Urinary bladder (tissue), 4 donors: ENCODE measurements around the gene RHOV. TPM values are rescaled to one million over a fixed set of nuclear protein-coding genes. Genes with fewer than 3 reads are reported as not detected.

Experiments
- DNase-seq: peaks from one replicate; pipeline ENCODE4 v3.0.0-alpha.2; 2015; ENCODE audit errors: extremely low spot score
- H3K27ac ChIP-seq: one replicate; pipeline ENCODE4 v1.5.1; 2013; ENCODE audit warnings: low read depth, mild to moderate bottlenecking, moderate library complexity
- H3K36me3 ChIP-seq: one replicate; pipeline ENCODE4 v1.6.1; 2013; ENCODE audit warnings: mild to moderate bottlenecking, moderate library complexity; ENCODE audit not compliant: insufficient read depth
- H3K4me1 ChIP-seq: one replicate; pipeline ENCODE4 v1.6.1; 2013; ENCODE audit warnings: mild to moderate bottlenecking, moderate library complexity; ENCODE audit not compliant: insufficient read depth
- H3K4me3 ChIP-seq: one replicate; pipeline ENCODE4 v1.5.1; 2013; ENCODE audit warnings: low read depth, low read length
- WGBS: extraction: QIAGEN DNeasy Blood & Tissue Kit; methylation state at CpG from one replicate; pipeline ENCODE4 v1.1.7; 2013; 5-methylcytosine and 5-hydroxymethylcytosine counted together
- polyA plus RNA-seq: library from polyadenylated mRNA; stranded (reverse); fragments of 200-250 nt; gene quantifications from one replicate; pipeline ENCODE4 v1.2.3, GENCODE V29; 2013
- total RNA-seq: library from RNA; depleted of rRNA; stranded (reverse); fragments of >200 nt; gene quantifications from one replicate; pipeline ENCODE4 v1.2.3, GENCODE V29; 2014
- donor health status: healthy with polysubstance abuse.
- donor health status: healthy.

Gene RHOV
- total and polyA plus RNA-seq, 2 donors: 4.0 to 9.3 TPM

DNA sequence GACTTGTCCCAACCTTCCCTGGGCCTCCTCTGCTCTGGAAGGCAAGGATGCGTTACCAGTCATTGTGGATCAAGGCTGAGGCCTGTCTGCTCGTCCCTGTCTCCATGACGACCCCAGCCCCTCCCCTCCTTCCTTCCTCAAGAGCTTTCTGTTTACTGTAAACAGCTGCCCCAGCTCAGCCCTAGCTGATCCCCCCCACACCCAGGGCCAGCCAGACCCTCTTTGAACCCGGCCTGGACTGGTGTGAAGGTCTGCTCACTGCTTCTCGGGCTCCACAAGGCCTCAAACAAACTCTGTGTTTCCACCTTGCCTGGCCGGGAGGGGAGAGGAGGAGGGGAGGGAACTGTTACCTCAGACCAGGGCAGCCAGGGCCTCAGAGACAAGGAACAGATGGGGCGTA, 37.1 kb upstream of the RHOV start:
- DNase-seq: no peak
- H3K27ac ChIP-seq: no peak overlapping the region
- no peaks in the 10 kb centered on the region for H3K36me3 ChIP-seq
- 50% methylated on average over 7 of the region's 7 CpGs for WGBS
- H3K4me1 ChIP-seq: no peaks in the 10 kb centered on the region
- no peak overlapping the region for H3K4me3 ChIP-seq

DNA sequence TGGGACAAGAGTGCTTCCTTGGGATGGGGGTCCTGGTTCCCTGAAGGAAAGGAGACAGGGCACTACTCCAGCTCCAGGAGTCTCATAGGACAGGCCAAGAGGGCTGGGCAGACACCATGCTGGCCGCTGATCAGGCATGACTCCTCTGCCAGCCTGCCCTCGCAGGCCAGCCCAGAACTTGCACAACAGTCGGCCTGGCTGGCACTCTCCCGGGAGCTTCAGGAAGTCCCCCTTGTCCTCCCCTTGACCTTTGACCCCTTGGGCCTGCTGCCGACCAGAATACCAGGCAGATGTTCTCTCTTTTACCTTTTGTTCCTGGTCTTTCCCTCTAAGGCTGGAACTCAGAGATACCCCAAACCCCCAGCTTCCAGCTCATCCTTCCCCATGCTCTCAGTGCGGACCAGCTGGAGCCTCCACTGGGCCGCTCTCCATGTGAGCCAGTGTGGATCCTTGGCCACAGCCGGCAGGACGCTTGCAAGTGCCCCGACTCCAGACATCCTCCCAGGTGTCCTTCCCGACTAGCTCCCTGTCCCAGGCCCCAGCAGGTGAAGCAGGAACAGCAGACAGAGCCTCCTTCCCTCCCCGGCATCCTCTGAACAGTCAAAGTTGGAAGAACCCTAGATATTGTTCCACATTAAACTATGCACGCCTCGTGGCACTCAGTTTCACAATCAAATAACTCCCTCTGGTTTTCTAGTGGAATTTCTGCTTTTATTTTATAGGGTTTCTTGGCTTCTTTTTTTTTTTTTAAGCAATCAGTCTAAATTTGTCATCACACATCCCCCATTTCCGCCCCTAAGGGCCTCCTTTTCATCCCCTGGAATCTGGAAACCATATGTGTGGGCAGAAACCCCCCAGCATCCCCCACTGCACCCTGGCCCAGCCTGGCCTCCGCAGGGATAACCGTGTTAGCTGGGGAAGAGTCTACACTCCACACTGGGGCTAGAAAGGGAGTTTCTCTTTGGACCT, 35.9 kb upstream of the RHOV start:
- Histone ChIP-seq H3K36me3 (no peaks in the 10 kb centered on the region), H3K4me1 (no peaks in the 10 kb centered on the region), H3K27ac (no peak overlapping the region), H3K4me3 (no peak overlapping the region)
- no peak for DNase-seq
- WGBS: 69% methylated on average over 17 of the region's 17 CpGs

DNA sequence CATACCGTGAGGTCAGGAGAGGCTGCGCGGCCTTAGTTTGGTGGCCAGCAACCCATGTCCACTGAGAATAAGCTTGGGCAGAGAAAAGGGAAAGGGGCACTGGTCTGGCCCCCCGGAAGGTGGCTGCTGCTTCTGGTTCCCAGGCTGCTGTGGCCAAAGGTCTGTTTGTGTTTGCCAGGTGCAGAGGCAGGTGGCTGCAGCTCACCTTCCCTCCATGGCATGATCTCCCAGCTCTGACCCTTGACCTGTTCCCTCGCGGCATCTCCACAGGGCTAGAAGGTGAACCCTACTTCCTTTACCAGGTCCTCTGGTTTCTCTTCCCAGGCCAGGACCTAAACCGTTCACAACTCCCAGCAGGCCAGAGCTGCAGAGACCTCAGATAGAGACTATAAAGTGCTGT, 34.1 kb upstream of the RHOV start:
- Histone ChIP-seq H3K36me3 (peaks cover under 1% of the 10 kb centered on the region), H3K4me1 (no peaks in the 10 kb centered on the region), H3K4me3 (no peak overlapping the region), H3K27ac (no peak overlapping the region)
- WGBS: 89% methylated on average over 7 of the region's 7 CpGs
- no peak for DNase-seq

DNA sequence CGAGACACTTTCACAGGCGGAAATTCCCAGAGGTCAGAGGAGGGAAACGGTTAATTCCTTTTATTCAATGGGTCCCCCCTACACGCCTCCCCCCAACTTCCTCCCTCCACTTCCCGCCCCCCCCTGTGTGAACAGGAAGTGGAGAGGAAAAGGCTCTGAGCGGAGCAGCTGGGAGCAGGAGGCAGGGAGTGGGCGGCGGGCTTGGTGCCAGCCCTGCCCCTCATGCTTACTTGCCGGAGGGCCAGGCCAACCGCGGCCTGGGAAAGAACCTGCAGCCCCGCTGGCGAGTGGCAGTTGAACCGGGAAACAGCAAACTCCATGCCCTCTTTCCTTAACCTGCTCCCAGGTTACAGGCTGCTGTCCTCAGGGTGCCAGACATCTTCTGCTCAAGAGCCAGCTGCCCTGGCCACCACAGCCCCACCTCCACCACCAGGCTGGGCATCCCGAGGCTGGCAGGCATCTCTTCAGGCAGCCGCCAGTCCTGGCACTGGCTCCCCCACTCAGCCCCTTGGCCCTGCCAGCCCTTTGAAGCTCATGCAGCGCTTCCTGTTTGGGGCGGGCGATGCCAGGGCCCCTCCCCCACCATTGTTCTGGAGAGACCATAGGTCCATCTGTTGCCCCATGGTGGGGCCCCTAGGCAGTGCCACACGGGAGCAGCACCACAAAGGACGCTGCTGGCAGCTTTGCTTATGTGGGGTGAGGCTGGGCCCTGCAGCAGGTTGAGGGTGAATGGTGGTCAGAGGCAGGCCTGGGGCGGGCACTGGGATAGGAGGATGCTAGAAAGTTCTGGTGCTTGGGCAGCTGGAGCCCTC, 33.2 kb upstream of the RHOV start:
- H3K27ac ChIP-seq: peak overlapping the region; percentile 92
- H3K36me3 ChIP-seq: peaks cover 4% of the 10 kb centered on the region
- 30% methylated on average over 22 of the region's 22 CpGs for WGBS
- no peaks in the 10 kb centered on the region for H3K4me1 ChIP-seq
- DNase-seq: no peak
- H3K4me3 ChIP-seq: peak overlapping the region; percentile 41

DNA sequence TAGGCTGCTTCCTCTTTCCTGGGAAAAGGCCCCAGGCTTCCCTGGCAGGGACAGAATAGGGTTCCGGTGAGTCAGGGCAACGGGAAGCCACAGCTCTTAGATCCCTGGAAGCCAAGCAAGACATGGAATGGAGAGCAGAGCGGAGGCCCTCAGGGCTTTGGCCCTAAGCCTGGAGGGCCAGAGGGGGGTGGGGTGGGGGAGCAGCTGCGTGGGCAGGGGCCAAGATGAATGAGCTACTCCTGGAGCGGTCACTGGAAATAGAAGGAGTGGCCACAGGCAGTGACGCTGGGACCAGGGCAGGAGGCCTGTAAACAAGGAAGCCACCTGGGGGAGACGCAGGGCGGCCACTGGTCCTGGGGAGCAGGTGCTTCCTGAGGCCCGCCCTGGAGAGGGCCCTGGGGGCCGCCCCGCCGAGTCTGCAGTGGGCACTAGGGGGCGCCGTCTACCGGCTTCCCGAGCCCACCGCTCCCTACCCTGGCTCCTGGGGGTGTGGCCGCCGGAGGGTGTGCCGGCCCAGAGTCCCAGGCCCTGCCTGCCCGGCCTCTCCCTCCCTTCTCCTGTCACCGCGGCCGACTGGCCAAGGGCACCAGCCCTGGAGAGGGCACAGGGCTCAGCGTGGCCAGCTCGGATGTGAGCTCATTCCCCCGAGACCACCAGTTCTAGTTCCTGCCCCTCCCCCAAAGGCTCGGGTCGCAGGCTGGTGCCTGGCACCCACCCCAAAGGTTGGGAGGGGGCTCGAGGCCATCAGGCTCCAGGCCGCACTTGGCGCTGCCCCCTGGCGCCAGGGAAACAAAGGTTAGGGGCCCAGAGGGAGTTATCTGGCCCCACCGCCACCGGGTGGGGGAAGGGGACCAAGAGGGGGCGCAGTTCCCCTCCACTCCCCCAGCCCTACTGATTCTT, 32.3 kb upstream of the RHOV start:
- peak overlapping the region; percentile 41 for H3K4me3 ChIP-seq
- no peak for DNase-seq

DNA sequence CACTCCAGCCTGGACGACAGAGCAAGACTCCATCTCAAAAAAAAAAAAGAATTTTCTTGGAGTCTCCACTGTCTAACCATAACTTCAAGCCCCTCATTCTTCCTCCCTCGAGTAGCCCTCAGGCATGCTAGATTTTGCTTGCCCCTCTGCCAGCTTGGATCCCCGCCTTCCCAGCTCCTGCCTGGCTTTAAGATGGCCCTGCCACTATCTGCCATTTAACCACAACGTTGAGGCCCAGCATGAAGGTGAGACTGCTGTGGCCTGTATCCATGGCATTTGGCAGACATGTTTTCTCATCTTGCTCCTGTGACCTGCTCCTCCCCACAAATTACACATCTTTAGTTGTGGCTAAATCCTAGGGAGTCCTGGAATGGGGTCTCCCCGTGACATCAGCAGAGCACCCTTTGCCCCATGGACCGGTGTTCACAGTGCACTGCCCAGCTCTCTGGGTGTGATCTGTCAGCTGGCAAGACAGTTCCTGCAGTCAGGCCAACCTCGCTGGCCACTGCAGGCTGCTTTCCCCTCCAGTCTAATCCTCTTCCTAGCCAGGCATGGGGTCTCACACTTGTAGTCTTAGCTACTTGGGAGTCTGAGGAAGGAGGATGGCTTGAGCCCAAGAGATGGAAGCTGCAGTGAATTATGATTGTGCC, 30.6 kb upstream of the RHOV start:
- Histone ChIP-seq H3K27ac (no peak overlapping the region), H3K36me3 (peaks cover 4% of the 10 kb centered on the region), H3K4me1 (no peaks in the 10 kb centered on the region), H3K4me3 (no peak overlapping the region)
- DNase-seq: no peak
- 73% methylated on average over 7 of the region's 7 CpGs for WGBS

More for the DNA sequence above, 32.3 kb upstream of the RHOV start:
- Histone ChIP-seq H3K27ac (peak overlapping the region; percentile 92), H3K36me3 (peaks cover 4% of the 10 kb centered on the region), H3K4me1 (no peaks in the 10 kb centered on the region)
- WGBS: 2% methylated on average over 36 of the region's 36 CpGs

DNA sequence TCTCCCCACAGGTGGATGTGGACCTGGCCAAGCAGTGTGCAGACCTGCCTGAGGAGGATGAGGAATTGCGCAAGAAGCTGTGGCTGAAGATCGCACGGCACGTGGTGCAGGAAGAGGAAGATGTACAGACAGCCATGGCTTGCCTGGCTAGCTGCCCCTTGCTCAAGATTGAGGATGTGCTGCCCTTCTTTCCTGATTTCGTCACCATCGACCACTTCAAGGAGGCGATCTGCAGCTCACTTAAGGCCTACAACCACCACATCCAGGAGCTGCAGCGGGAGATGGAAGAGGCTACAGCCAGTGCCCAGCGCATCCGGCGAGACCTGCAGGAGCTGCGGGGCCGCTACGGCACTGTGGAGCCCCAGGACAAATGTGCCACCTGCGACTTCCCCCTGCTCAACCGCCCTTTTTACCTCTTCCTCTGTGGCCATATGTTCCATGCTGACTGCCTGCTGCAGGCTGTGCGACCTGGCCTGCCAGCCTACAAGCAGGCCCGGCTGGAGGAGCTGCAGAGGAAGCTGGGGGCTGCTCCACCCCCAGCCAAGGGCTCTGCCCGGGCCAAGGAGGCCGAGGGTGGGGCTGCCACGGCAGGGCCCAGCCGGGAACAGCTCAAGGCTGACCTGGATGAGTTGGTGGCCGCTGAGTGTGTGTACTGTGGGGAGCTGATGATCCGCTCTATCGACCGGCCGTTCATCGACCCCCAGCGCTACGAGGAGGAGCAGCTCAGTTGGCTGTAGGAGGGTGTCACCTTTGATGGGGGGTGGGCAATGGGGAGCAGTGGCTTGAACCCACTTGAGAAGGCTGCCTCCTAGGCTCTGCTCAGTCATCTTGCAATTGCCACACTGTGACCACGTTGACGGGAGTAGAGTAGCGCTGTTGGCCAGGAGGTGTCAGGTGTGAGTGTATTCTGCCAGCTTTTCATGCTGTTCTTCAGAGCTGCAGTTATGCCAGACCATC, 28.8 kb upstream of the RHOV start:
- H3K36me3 ChIP-seq: peaks cover 4% of the 10 kb centered on the region
- no peak overlapping the region for H3K27ac ChIP-seq
- no peak overlapping the region for H3K4me3 ChIP-seq
- no peak for DNase-seq
- no peaks in the 10 kb centered on the region for H3K4me1 ChIP-seq
- WGBS: 83% methylated on average over 33 of the region's 33 CpGs

DNA sequence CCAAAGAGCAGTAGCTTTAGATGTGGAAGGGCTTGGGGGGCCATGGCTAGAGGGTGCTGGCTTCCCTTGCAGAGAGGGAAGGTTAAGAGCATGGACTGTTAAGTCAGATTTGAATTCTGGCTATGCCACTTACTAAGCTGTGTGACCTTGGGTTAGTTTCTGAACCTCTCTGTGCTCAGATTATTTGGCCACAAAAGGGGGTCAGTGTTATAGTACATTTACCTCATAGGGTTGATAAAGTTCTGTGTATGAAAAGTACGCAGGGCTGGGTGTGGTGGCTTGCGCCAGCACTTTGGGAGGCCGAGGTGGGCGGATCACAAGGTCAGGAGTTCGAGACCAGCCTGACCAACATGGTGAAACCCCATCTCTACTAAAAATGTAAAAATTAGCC, 27.0 kb upstream of the RHOV start:
- Histone ChIP-seq H3K4me1 (no peaks in the 10 kb centered on the region), H3K36me3 (peaks cover 4% of the 10 kb centered on the region), H3K27ac (no peak overlapping the region), H3K4me3 (no peak overlapping the region)
- DNase-seq: no peak
- 76% methylated on average over 5 of the region's 5 CpGs for WGBS

DNA sequence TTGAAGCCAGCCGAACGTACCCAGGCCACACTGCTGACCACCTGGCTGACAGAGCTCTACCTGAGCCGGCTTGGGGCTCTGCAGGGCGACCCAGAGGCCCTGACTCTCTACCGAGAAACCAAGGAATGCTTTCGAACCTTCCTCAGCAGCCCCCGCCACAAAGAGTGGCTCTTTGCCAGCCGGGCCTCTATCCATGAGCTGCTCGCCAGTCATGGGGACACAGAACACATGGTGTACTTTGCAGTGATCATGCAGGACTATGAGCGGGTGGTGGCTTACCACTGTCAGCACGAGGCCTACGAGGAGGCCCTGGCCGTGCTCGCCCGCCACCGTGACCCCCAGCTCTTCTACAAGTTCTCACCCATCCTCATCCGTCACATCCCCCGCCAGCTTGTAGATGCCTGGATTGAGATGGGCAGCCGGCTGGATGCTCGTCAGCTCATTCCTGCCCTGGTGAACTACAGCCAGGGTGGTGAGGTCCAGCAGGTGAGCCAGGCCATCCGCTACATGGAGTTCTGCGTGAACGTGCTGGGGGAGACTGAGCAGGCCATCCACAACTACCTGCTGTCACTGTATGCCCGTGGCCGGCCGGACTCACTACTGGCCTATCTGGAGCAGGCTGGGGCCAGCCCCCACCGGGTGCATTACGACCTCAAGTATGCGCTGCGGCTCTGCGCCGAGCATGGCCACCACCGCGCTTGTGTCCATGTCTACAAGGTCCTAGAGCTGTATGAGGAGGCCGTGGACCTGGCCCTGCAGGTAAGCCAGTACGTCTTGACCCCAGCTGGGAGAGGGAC, 26.4 kb upstream of the RHOV start:
- no peaks in the 10 kb centered on the region for H3K4me1 ChIP-seq
- H3K36me3 ChIP-seq: peaks cover 4% of the 10 kb centered on the region
- H3K4me3 ChIP-seq: no peak overlapping the region
- no peak overlapping the region for H3K27ac ChIP-seq
- WGBS: 87% methylated on average over 36 of the region's 36 CpGs
- no peak for DNase-seq

DNA sequence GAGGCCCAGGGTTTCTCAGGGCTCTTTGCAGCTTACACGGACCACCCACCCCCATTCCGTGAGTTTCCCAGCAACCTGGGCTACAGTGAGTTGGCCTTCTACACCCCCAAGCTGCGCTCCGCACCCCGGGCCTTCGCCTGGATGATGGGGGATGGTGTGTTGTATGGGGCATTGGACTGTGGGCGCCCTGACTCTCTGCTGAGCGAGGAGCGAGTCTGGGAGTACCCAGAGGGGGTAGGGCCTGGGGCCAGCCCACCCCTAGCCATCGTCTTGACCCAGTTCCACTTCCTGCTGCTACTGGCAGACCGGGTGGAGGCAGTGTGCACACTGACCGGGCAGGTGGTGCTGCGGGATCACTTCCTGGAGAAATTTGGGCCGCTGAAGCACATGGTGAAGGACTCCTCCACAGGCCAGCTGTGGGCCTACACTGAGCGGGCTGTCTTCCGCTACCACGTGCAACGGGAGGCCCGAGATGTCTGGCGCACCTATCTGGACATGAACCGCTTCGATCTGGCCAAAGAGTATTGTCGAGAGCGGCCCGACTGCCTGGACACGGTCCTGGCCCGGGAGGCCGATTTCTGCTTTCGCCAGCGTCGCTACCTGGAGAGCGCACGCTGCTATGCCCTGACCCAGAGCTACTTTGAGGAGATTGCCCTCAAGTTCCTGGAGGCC, 25.6 kb upstream of the RHOV start:
- peaks cover 4% of the 10 kb centered on the region for H3K36me3 ChIP-seq
- DNase-seq: no peak
- WGBS: 91% methylated on average over 33 of the region's 33 CpGs
- H3K4me1 ChIP-seq: no peaks in the 10 kb centered on the region
- no peak overlapping the region for H3K4me3 ChIP-seq
- H3K27ac ChIP-seq: no peak overlapping the region
